GDM1 (cell line): ENCODE data around the gene MAGED2.
"Not testable (repeated sequence)": the region's sequence is repeated elsewhere in the genome, so short reads cannot be mapped to it uniquely, and the experiment has no call there.

Experiments used
- DNase-seq: peaks from one replicate; lab custom pipeline; 2025; lab: John Stamatoyannopoulos, UW

MAGED2 gene

GRCh38 chrX:54807524-54808108 lies at the start of gene MAGED2:
MAGED2 (plus strand) TSS chrX:54807745; CDS start chrX:54809332, 1,587 bp downstream.
- DNase-seq: peak; percentile 54

GRCh38 chrX:54758114-54759055 lies 49.2 kb upstream of the MAGED2 start:
- no peak for DNase-seq

- not testable (repeated sequence) for DNase-seq
Measured at GRCh38 chrX:54774391-54775094, 33.0 kb upstream of the MAGED2 start.

GRCh38 chrX:54776061-54776460 lies 31.5 kb upstream of the MAGED2 start:
- no peak for DNase-seq

GRCh38 chrX:54776987-54777672 lies 30.4 kb upstream of the MAGED2 start:
- DNase-seq: no peak

GRCh38 chrX:54785901-54786300 lies 21.6 kb upstream of the MAGED2 start:
- DNase-seq: no peak

GRCh38 chrX:54786967-54787366 lies 20.6 kb upstream of the MAGED2 start:
- DNase-seq: no peak

- no peak for DNase-seq
Measured at GRCh38 chrX:54788446-54788845, 19.1 kb upstream of the MAGED2 start.

GRCh38 chrX:54789405-54789804 lies 18.1 kb upstream of the MAGED2 start:
- not testable (repeated sequence) for DNase-seq

GRCh38 chrX:54794028-54794427 lies 13.5 kb upstream of the MAGED2 start:
- no peak for DNase-seq

- no peak for DNase-seq
Measured at GRCh38 chrX:54794795-54795194, 12.8 kb upstream of the MAGED2 start.

GRCh38 chrX:54798137-54798536 lies 9.4 kb upstream of the MAGED2 start, which contains the start of gene ITIH6:
ITIH6 (minus strand) TSS chrX:54798255; CDS start chrX:54798210, 45 bp downstream.
- DNase-seq: no peak

GRCh38 chrX:54799046-54799445 lies 8.5 kb upstream of the MAGED2 start:
- no peak for DNase-seq

GRCh38 chrX:54808109-54808604 lies 612 bp downstream of the MAGED2 start:
- DNase-seq: no peak

- peak; percentile 90 for DNase-seq
Measured at GRCh38 chrX:54808605-54809483, 1.3 kb downstream of the MAGED2 start.

GRCh38 chrX:54810532-54810931 lies 3.0 kb downstream of the MAGED2 start:
- DNase-seq: no peak

- no peak for DNase-seq
Measured at GRCh38 chrX:54811301-54811885, 3.8 kb downstream of the MAGED2 start.

GRCh38 chrX:54812306-54812705 lies 4.8 kb downstream of the MAGED2 start:
- no peak for DNase-seq

- no peak for DNase-seq
Measured at GRCh38 chrX:54817220-54817820, 9.8 kb downstream of the MAGED2 start.

- DNase-seq: no peak
Measured at GRCh38 chrX:54818221-54818620, 10.7 kb downstream of the MAGED2 start.
